Epithelial cell of esophagus (primary cell): Measurements from ENCODE around the gene PRPH.

Experiments used
- DNase-seq: peaks from one replicate; pipeline ENCODE4 v3.0.0; 2010; ENCODE audit warnings: low read depth
- H3K4me3 ChIP-seq: 2 replicates; pipeline ENCODE4 v1.5.1; 2011; ENCODE audit warnings: mild to moderate bottlenecking, low read length, control low read depth
- CTCF ChIP-seq: IDR thresholded peaks from 2 replicates; pipeline ENCODE4 v1.5.1; 2011; ENCODE audit warnings: low read depth, mild to moderate bottlenecking, low read length, control low read depth, inconsistent platforms; ENCODE audit not compliant: insufficient read depth; ENCODE audit errors: missing control alignments

Gene PRPH

GRCh38 chr12:49347311-49348193, 52.6 kb downstream of the PRPH start:
- peak; percentile 41 for DNase-seq
- TF ChIP-seq CTCF = peak; percentile 75
- peak overlapping the region; percentile 32 for H3K4me3 ChIP-seq
